HEK293 (cell line): Measurements from ENCODE around the gene SLC66A1.

Source experiments
- CTCF ChIA-PET: fragments of 350-600 bp; formaldehyde crosslinking; extraction: SDS; loops from one replicate; lab custom pipeline; 2021; ENCODE audit warnings: antibody characterized with exemption; lab: Yijun Ruan, JAX
- POLR2A ChIA-PET: fragments of 300-600 bp; formaldehyde crosslinking; extraction: SDS; loops from one replicate; lab custom pipeline; 2020; ENCODE audit warnings: antibody characterized with exemption, inconsistent platforms; lab: Yijun Ruan, JAX
- H3K27ac ChIP-seq: fragments of 200-500 bp; sonication (Bioruptor generic); 2 replicates; pipeline ENCODE4 v1.5.1; 2014; ENCODE audit warnings: low read depth, low read length, control low read depth, inconsistent platforms; ENCODE audit errors: extremely low read depth
- H3K36me3 ChIP-seq, 2 experiments: fragments of 200-500 bp in 1 of 2; sonication (Bioruptor generic) in 1 of 2; 1 replicate in 1 of 2; 2 replicates in 1 of 2; pipeline ENCODE4 v1.5.1; 2014 to 2017; ENCODE audit warnings: inconsistent platforms in 2 of 2, low read length in 2 of 2; ENCODE audit not compliant: control insufficient read depth in 2 of 2, insufficient read depth in 1 of 2
- H3K4me1 ChIP-seq: fragments of 200-500 bp; sonication (Bioruptor generic); 2 replicates; pipeline ENCODE4 v1.5.1; 2014; ENCODE audit warnings: mild to moderate bottlenecking, low read length, inconsistent platforms; ENCODE audit not compliant: control insufficient read depth, insufficient read depth
- H3K4me3 ChIP-seq: 2 replicates; pipeline ENCODE4 v1.5.1; 2011; ENCODE audit warnings: low read depth, mild to moderate bottlenecking, control low read depth, low read length, moderate library complexity
- H3K9me3 ChIP-seq: fragments of 200-500 bp; sonication (Bioruptor generic); 2 replicates; pipeline ENCODE4 v1.5.1; 2014; ENCODE audit warnings: low read depth, low read length, inconsistent platforms; ENCODE audit not compliant: control insufficient read depth, insufficient read depth
- GLI2 ChIP-seq: fragments of 450-650 bp; formaldehyde crosslinking; IDR thresholded peaks from 2 replicates; pipeline ENCODE4; 2017; ENCODE audit warnings: missing biosample characterization, missing genetic modification characterization, low read depth, borderline replicate concordance
- HOXA7 ChIP-seq: sonication (generic); formaldehyde crosslinking; IDR thresholded peaks from 2 replicates; pipeline ENCODE4 v1.8.1; 2022; ENCODE audit warnings: missing genetic modification reagents, borderline replicate concordance
- KLF8 ChIP-seq: fragments of 450-650 bp; formaldehyde crosslinking; IDR thresholded peaks from 2 replicates; pipeline ENCODE4 v1.5.1; 2016; ENCODE audit warnings: missing biosample characterization, missing genetic modification characterization
- OSR2 ChIP-seq: fragments of 450-650 bp; formaldehyde crosslinking; IDR thresholded peaks from 2 replicates; pipeline ENCODE4 v1.5.1; 2016; ENCODE audit warnings: missing biosample characterization, missing genetic modification characterization
- PRDM2 ChIP-seq: fragments of 450-650 bp; formaldehyde crosslinking; IDR thresholded peaks from 2 replicates; pipeline ENCODE4 v1.5.1; 2016; ENCODE audit warnings: missing biosample characterization, missing genetic modification characterization, borderline replicate concordance
- ZBTB21 ChIP-seq: fragments of 450-650 bp; formaldehyde crosslinking; IDR thresholded peaks from 2 replicates; pipeline ENCODE4 v1.5.1; 2017; ENCODE audit warnings: missing biosample characterization, missing genetic modification characterization
- ZBTB26 ChIP-seq: fragments of 450-650 bp; formaldehyde crosslinking; optimal IDR thresholded peaks from 2 replicates; pipeline ENCODE3; 2016; ENCODE audit warnings: missing biosample characterization, mild to moderate bottlenecking, missing genetic modification characterization
- ZBTB48 ChIP-seq: fragments of 450-650 bp; formaldehyde crosslinking; IDR thresholded peaks from 2 replicates; pipeline ENCODE4 v1.5.1; 2016; ENCODE audit warnings: missing biosample characterization, missing genetic modification characterization
- ZFP37 ChIP-seq: fragments of 450-650 bp; formaldehyde crosslinking; IDR thresholded peaks from 2 replicates; pipeline ENCODE4 v1.5.1; 2016; ENCODE audit warnings: missing biosample characterization, missing genetic modification characterization
- ZNF121 ChIP-seq: fragments of 450-650 bp; formaldehyde crosslinking; IDR thresholded peaks from 2 replicates; pipeline ENCODE4 v1.5.1; 2016; ENCODE audit warnings: missing biosample characterization, missing genetic modification characterization
- ZNF146 ChIP-seq: fragments of 450-650 bp; formaldehyde crosslinking; IDR thresholded peaks from 2 replicates; pipeline ENCODE4 v1.5.1; 2016; ENCODE audit warnings: missing biosample characterization, missing genetic modification characterization
- ZNF223 ChIP-seq: fragments of 450-650 bp; formaldehyde crosslinking; IDR thresholded peaks from 2 replicates; pipeline ENCODE4 v1.5.1; 2016; ENCODE audit warnings: missing biosample characterization, missing genetic modification characterization
- ZNF239 ChIP-seq: fragments of 450-650 bp; formaldehyde crosslinking; IDR thresholded peaks from 2 replicates; pipeline ENCODE4 v1.5.1; 2016; ENCODE audit warnings: missing biosample characterization, missing genetic modification characterization
- ZNF24 ChIP-seq: fragments of 450-650 bp; formaldehyde crosslinking; IDR thresholded peaks from 2 replicates; pipeline ENCODE4 v1.5.1; 2016; ENCODE audit warnings: missing biosample characterization, missing genetic modification characterization
- ZNF280C ChIP-seq: fragments of 450-650 bp; formaldehyde crosslinking; IDR thresholded peaks from 2 replicates; pipeline ENCODE4 v1.5.1; 2016; ENCODE audit warnings: missing biosample characterization, missing genetic modification characterization
- ZNF335 ChIP-seq: fragments of 450-650 bp; formaldehyde crosslinking; conservative IDR thresholded peaks from 2 replicates; pipeline ENCODE4 v1.5.1; 2016; ENCODE audit warnings: missing biosample characterization, missing genetic modification characterization
- ZNF350 ChIP-seq: fragments of 450-650 bp; formaldehyde crosslinking; IDR thresholded peaks from 2 replicates; pipeline ENCODE4 v1.5.0; 2017; ENCODE audit warnings: missing biosample characterization, mild to moderate bottlenecking, missing genetic modification characterization
- ZNF416 ChIP-seq: fragments of 450-650 bp; formaldehyde crosslinking; IDR thresholded peaks from 2 replicates; pipeline ENCODE4 v1.5.1; 2016; ENCODE audit warnings: missing biosample characterization, missing genetic modification characterization
- ZNF530 ChIP-seq: fragments of 450-650 bp; formaldehyde crosslinking; IDR thresholded peaks from 2 replicates; pipeline ENCODE4 v1.5.1; 2016; ENCODE audit warnings: low read depth, missing biosample characterization, missing genetic modification characterization
- ZNF549 ChIP-seq: fragments of 450-650 bp; IDR thresholded peaks from 2 replicates; pipeline ENCODE4 v1.5.1; 2018; ENCODE audit warnings: missing biosample characterization, missing genetic modification characterization, mild to moderate bottlenecking, inconsistent platforms, moderate library complexity
- ZNF561 ChIP-seq: fragments of 450-650 bp; IDR thresholded peaks from 2 replicates; pipeline ENCODE4 v1.5.1; 2018; ENCODE audit warnings: missing biosample characterization, missing genetic modification characterization, borderline replicate concordance
- ZNF596 ChIP-seq: fragments of 450-650 bp; IDR thresholded peaks from 2 replicates; pipeline ENCODE4 v1.5.0; 2018; ENCODE audit warnings: missing biosample characterization, mild to moderate bottlenecking, missing genetic modification characterization, moderate library complexity
- ZNF624 ChIP-seq: fragments of 450-650 bp; formaldehyde crosslinking; IDR thresholded peaks from 2 replicates; pipeline ENCODE4 v1.5.1; 2017; ENCODE audit warnings: missing biosample characterization, missing genetic modification characterization
- ZNF629 ChIP-seq: fragments of 450-650 bp; formaldehyde crosslinking; IDR thresholded peaks from 2 replicates; pipeline ENCODE4 v1.5.1; 2017; ENCODE audit warnings: missing biosample characterization, missing genetic modification characterization
- ZNF658 ChIP-seq: fragments of 450-650 bp; formaldehyde crosslinking; IDR thresholded peaks from 2 replicates; pipeline ENCODE4; 2016; ENCODE audit warnings: missing biosample characterization, missing genetic modification characterization
- ZNF664 ChIP-seq: fragments of 450-650 bp; formaldehyde crosslinking; IDR thresholded peaks from 2 replicates; pipeline ENCODE4 v1.5.1; 2016; ENCODE audit warnings: missing biosample characterization, missing genetic modification characterization
- ZSCAN23 ChIP-seq: fragments of 450-650 bp; formaldehyde crosslinking; IDR thresholded peaks from 2 replicates; pipeline ENCODE4 v1.5.1; 2016; ENCODE audit warnings: missing biosample characterization, missing genetic modification characterization
- TF ChIP-seq, protein P1 (sequence below): fragments of 450-650 bp; formaldehyde crosslinking; IDR thresholded peaks from 2 replicates; pipeline ENCODE4; 2016; ENCODE audit warnings: missing biosample characterization, missing genetic modification characterization

SLC66A1 gene

GRCh38 chr1:19274636-19275035 lies 37.5 kb upstream of the SLC66A1 start:
- Histone ChIP-seq H3K4me3 (no peak overlapping the region), H3K27ac (no peak overlapping the region), H3K36me3 (peaks cover 0 to 9% of the 10 kb centered on the region in 2 experiments; a peak in 2 of 3 replicates), H3K4me1 (no peaks in the 10 kb centered on the region), H3K9me3 (no peaks in the 10 kb centered on the region)
- ChIA-PET POLR2A (no interaction called here), CTCF (no interaction called here)
- TF ChIP-seq ZSCAN23 (tag by site-specific recombination) = no peak

DNA sequence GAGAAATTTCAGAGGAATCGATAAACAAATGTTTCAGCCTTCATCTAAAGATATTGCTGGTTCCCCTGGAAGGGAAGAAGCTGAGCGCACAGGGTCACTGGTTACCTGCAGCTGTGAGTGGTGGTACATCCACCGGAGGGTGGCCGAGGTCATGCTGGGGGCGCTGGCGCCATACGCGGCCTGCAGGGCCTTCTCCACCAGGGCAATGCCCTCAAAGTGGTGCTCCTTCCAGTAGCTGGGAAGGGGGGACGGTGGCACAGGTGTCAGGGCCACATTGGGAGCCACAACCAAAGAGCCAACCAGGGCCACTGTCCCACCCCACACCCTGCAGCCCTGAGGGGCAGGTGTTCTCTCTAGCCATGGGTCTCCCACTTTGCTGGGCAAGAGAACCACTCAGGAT lies 28.2 kb upstream of the SLC66A1 start:
- POLR2A ChIA-PET = interaction anchor here (1.3 kb wide), 1 partner anchor 23 kb away, joined by 3 read pairs; no protein-coding TSS in a partner anchor
- CTCF ChIA-PET = no interaction called here
- no peaks in the 10 kb centered on the region for H3K9me3 ChIP-seq

DNA sequence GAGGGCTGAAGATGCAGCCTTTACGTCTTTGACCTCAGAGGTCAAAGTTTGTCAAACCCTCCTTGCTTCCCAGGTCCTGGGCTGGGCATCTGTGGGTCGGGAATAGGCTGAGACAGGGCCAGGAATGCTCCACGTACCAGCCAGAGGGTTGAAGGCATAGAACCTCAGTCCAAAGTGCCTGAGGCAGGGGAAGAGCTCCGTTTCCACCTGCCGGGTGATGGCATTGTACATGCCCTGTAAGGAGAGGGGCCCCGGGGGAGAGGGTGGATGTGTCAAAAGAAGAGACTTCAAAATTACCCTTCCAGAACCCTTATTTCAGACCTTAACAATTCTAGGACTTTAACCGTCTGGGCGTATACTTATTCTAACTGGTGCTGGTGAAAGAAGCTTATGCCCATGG lies 27.2 kb upstream of the SLC66A1 start:
- Histone ChIP-seq H3K4me3 (no peak overlapping the region), H3K27ac (no peak overlapping the region), H3K36me3 (peaks cover 6 to 43% of the 10 kb centered on the region in 2 experiments; a peak in 2 of 3 replicates), H3K9me3 (no peaks in the 10 kb centered on the region), H3K4me1 (no peaks in the 10 kb centered on the region)
- ChIA-PET POLR2A (no interaction called here), CTCF (no interaction called here)
- TF ChIP-seq PRDM2 (tag by site-specific recombination) (no peak), ZNF549 (tag by site-specific recombination) (no peak), ZBTB26 (tag by site-specific recombination) (no peak), ZNF530 (tag by site-specific recombination) (no peak), ZFP37 (no peak), ZBTB21 (tag by site-specific recombination) (no peak), GLI2 (tag by site-specific recombination) (no peak), ZNF624 (tag by site-specific recombination) (no peak), ZNF350 (tag by site-specific recombination) (no peak), ZNF664 (tag by site-specific recombination) (no peak), ZBTB48 (tag by site-specific recombination) (no peak)

More for the DNA sequence above, 28.2 kb upstream of the SLC66A1 start:
- no peak overlapping the region for H3K27ac ChIP-seq
- no peak overlapping the region for H3K4me3 ChIP-seq
- TF ChIP-seq ZNF658 (tag by site-specific recombination) = no peak
- no peak for TF ChIP-seq ZNF530 (tag by site-specific recombination)
- no peak for TF ChIP-seq HOXA7 (CRISPR knock-in tag)
- TF ChIP-seq KLF8 (tag by site-specific recombination) = no peak
- TF ChIP-seq ZNF629 = no peak
- TF ChIP-seq ZNF24 = no peak
- TF ChIP-seq ZNF239 (tag by site-specific recombination) = no peak
- no peak for TF ChIP-seq ZNF335 (tag by site-specific recombination)
- no peak for TF ChIP-seq ZNF416 (tag by site-specific recombination)
- no peak for TF ChIP-seq ZNF596 (tag by site-specific recombination)
- TF ChIP-seq ZNF146 (tag by site-specific recombination) = no peak
- no peak for TF ChIP-seq ZNF561 (tag by site-specific recombination)
- TF ChIP-seq ZNF223 (tag by site-specific recombination) = no peak
- TF ChIP-seq ZNF121 (tag by site-specific recombination) = no peak
- TF ChIP-seq, protein P1, sequence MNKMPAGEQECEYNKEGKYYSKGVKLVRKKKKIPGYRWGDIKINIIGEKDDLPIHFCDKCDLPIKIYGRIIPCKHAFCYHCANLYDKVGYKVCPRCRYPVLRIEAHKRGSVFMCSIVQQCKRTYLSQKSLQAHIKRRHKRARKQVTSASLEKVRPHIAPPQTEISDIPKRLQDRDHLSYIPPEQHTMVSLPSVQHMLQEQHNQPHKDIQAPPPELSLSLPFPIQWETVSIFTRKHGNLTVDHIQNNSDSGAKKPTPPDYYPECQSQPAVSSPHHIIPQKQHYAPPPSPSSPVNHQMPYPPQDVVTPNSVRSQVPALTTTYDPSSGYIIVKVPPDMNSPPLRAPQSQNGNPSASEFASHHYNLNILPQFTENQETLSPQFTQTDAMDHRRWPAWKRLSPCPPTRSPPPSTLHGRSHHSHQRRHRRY = no peak
- no peak for TF ChIP-seq ZNF280C
- no peak for TF ChIP-seq OSR2
- H3K4me1 ChIP-seq = no peaks in the 10 kb centered on the region
- H3K36me3 ChIP-seq = peaks cover 6 to 41% of the 10 kb centered on the region in 2 experiments; a peak in 2 of 3 replicates
